Thyroid gland (tissue), 4 donors: Measurements from ENCODE around the gene TTC9C. TPM values are rescaled to one million over a fixed set of nuclear protein-coding genes. Genes with fewer than 3 reads are reported as not detected.
"Not testable (repeated sequence)": the region's sequence is repeated elsewhere in the genome, so short reads cannot be mapped to it uniquely, and the experiment has no call there.

Experiments used
- DNase-seq, 2 donors: peaks; one replicate each; pipeline ENCODE4 v3.0.0-alpha.2; 2019
- H3K27ac ChIP-seq, 3 donors: fragments of 200-600 bp; sonication (generic); 1 replicate in 2 of 3; 2 replicates in 1 of 3; pipeline ENCODE4 v1.5.1; 2016 to 2019; ENCODE audit warnings: mild to moderate bottlenecking in 1 of 3, moderate library complexity in 1 of 3
- H3K27me3 ChIP-seq: fragments of 200-600 bp; sonication (generic); one replicate; pipeline ENCODE4 v1.5.1; 2019
- H3K36me3 ChIP-seq, 2 donors: fragments of 200-600 bp; sonication (generic); one replicate each; pipeline ENCODE4 v1.5.1; 2016 to 2019
- H3K4me1 ChIP-seq, 2 donors: fragments of 200-600 bp; sonication (generic); one replicate each; pipeline ENCODE4 v1.5.1; 2017 to 2019
- H3K4me3 ChIP-seq, 3 donors: fragments of 200-600 bp; sonication (generic); replicated peaks in 1 of 3; 1 replicate in 2 of 3; 2 replicates in 1 of 3; pipeline ENCODE4 v1.5.1; 2016; ENCODE audit warnings: mild to moderate bottlenecking in 1 of 3
- H3K9me3 ChIP-seq: fragments of 200-600 bp; sonication (generic); one replicate; pipeline ENCODE4 v1.5.1; 2017
- POLR2A ChIP-seq, 2 donors: fragments of 450-650 bp; IDR thresholded peaks; one replicate each; pipeline ENCODE4 v1.6.1; 2017; ENCODE audit warnings: antibody characterized with exemption in 2 of 2, mild to moderate bottlenecking in 2 of 2, moderate library complexity in 1 of 2
- WGBS, 2 donors: methylation state at CpG; one replicate each; pipeline ENCODE4 v1.1.5; 2017; 5-methylcytosine and 5-hydroxymethylcytosine counted together
- intact Hi-C: fragments of 100-400 bp; cut with DNase I; formaldehyde crosslinking; loops from one replicate; pipeline ENCODE4 v1.15.1; 2023
- total RNA-seq, 4 donors: library from RNA; depleted of rRNA; stranded (reverse); fragments of >200 nt; gene quantifications; one replicate each; pipeline ENCODE4 v1.2.3, GENCODE V29; 2016
- TF ChIP-seq, protein P1 (sequence below), 6 experiments: fragments of 200-600 bp in 3 of 6; fragments of 450-650 bp in 3 of 6; sonication (generic) in 3 of 6; IDR thresholded peaks; one replicate each; pipeline ENCODE4 v1.5.1; 2016 to 2019; ENCODE audit warnings: antibody characterized with exemption in 6 of 6, mild to moderate bottlenecking in 2 of 6, inconsistent platforms in 1 of 6, moderate library complexity in 1 of 6

The TTC9C gene
- total RNA-seq, 4 donors from 2014 or later, result 21.3 to 29.3 (median 25.4) TPM

DNA sequence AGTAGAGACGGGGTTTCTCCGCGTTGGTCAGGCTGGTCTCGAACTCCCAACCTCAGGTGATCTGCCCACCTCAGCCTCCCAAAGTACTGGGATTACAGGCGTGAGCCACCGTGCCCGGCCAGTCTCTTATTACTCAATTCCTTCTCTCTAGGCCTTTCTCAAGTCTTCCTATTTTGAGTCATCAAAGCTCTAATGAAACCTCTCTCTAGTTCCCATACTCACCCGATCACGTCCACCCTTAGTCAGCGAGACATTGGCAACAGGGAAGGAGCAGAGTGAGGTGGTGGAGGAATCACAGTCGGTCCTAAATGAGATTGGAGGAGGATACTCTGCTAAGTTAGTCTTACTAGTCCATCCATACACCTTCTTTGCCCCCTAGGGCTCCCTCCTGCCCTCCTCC, 26.0 kb upstream of the TTC9C start:
- no peak overlapping the region for H3K27ac ChIP-seq
- peaks cover 6 to 14% of the 10 kb centered on the region in 2 donors for H3K4me1 ChIP-seq
- no peaks in the 10 kb centered on the region for H3K27me3 ChIP-seq
- intact Hi-C loops, result no loop called here
- 94 to 97% methylated on average over 11 of the region's 11 CpGs for WGBS, 2 donors
- DNase-seq, result no peak
- no peaks in the 10 kb centered on the region for H3K9me3 ChIP-seq
- no peak overlapping the region for H3K4me3 ChIP-seq
- H3K36me3 ChIP-seq, result no peaks in the 10 kb centered on the region
- TF ChIP-seq, protein P1, sequence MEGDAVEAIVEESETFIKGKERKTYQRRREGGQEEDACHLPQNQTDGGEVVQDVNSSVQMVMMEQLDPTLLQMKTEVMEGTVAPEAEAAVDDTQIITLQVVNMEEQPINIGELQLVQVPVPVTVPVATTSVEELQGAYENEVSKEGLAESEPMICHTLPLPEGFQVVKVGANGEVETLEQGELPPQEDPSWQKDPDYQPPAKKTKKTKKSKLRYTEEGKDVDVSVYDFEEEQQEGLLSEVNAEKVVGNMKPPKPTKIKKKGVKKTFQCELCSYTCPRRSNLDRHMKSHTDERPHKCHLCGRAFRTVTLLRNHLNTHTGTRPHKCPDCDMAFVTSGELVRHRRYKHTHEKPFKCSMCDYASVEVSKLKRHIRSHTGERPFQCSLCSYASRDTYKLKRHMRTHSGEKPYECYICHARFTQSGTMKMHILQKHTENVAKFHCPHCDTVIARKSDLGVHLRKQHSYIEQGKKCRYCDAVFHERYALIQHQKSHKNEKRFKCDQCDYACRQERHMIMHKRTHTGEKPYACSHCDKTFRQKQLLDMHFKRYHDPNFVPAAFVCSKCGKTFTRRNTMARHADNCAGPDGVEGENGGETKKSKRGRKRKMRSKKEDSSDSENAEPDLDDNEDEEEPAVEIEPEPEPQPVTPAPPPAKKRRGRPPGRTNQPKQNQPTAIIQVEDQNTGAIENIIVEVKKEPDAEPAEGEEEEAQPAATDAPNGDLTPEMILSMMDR (IDR thresholded peaks at IDR 0.05), result no peak
- TF ChIP-seq POLR2A (IDR thresholded peaks at IDR 0.05), result no peak

DNA sequence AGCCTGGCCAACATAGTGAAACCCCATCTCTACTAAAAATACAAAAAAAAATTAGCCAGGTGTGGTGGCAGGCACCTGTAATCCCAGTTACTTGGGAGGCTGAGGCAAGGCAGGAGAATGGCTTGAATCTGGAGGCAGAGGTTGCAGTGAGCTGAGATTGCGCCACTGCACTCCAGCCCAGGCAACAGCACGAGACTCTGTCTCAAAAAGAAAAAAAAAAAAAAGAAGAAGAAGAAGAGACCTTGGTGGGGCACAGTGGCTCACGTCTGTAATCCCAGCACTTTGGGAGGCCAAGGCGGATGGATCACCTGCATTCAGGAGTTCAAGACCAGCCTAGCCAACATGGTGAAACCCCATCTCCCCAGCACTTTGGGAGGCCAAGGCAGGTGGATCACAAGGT, 24.4 kb upstream of the TTC9C start:
- H3K27ac ChIP-seq, DNase-seq, intact Hi-C loops, H3K4me3 ChIP-seq, H3K36me3 ChIP-seq, H3K9me3 ChIP-seq, H3K27me3 ChIP-seq: not testable (repeated sequence)
- peaks cover 13 to 21% of the 10 kb centered on the region in 2 donors for H3K4me1 ChIP-seq
- 93 to 95% methylated on average over 4 of the region's 4 CpGs for WGBS, 2 donors

DNA sequence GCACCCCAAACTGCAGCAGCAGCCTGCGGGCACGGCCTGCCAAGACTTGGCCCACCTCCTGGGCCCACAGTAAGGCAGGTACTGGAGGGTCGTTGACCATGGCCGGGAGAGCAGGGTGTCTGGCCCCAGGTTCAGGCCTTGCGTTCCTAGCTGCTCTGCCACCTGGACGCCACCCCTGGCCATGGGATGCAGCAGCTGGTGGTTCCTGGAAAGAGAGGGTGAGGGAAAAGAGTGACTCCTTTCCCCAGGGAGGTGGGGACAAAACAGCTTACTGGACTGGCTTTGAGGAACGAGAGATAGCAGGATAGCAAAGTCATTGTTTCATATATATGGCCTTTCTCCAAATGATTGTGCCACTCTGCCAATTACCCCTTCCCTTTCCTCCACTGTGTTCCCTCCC, 22.9 kb upstream of the TTC9C start:
- H3K4me3 ChIP-seq, result peak overlapping the region in 1 of 3 donors; percentile 64
- intact Hi-C loops, result no loop called here
- no peaks in the 10 kb centered on the region for H3K9me3 ChIP-seq
- peaks cover 0 to under 1% of the 10 kb centered on the region in 2 donors for H3K36me3 ChIP-seq
- peak in 1 of 2 donors; percentile 19 for DNase-seq
- peak overlapping the region in 2 of 3 donors; percentile 9 to 67 for H3K27ac ChIP-seq
- 32 to 40% methylated on average over 7 of the region's 7 CpGs for WGBS, 2 donors
- TF ChIP-seq, protein P1 (IDR thresholded peaks at IDR 0.05), result no peak
- no peak for TF ChIP-seq POLR2A (IDR thresholded peaks at IDR 0.05)
- peaks cover 20 to 29% of the 10 kb centered on the region in 2 donors for H3K4me1 ChIP-seq
- H3K27me3 ChIP-seq, result no peaks in the 10 kb centered on the region

DNA sequence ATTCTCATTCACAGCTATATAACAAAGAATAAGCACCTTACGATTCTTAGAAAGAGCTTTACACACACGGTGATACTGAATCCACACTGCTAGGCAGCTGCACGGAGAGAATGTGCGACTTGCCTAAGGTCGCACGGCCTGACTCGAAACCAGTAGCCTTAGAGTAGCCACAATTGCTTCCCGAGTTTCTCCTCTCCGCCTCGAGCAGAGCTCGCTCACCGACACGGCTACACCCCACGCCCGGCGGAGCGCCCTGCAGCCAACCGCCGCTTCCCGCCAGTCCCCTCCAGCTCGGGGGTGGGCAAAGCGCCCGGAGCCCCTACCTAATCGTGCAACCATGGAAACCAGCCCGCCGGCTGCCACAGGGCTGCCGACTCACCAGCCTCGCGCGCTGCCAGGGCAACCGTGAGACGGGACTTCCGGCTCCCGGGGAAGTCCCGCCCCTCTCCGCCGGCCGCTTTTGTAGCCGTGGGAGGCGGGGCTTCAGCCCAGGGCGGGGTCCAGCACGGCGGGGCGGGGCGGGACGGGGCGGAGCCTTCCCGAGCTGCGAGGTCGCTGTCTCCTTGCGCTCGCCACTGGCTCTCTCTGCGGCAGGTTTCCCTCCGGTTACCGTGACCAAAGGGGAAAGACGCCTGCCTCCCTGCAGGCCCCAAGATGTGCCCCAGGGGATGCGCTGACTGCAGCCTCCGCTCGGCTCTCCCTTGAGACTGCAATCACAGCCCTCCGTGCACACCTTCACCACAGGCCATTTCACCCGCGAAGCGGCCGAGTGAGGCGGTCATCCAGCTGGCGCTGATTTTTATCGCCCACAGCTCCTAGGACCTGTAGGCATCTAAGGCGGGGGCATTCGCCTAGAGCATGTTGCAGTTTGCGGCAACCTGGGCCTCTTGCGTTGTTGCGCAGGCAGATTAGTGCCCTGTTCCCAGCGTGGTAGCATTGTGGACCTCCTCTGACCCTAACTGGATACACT, 22.1 kb upstream of the TTC9C start:
- Histone ChIP-seq H3K27me3 (no peaks in the 10 kb centered on the region), H3K27ac (peak overlapping the region; percentile 57 to 67 (median 58)), H3K36me3 (peaks cover 0 to 8% of the 10 kb centered on the region in 2 donors), H3K4me1 (peaks cover 20 to 30% of the 10 kb centered on the region in 2 donors), H3K9me3 (no peaks in the 10 kb centered on the region), H3K4me3 (peak overlapping the region; percentile 51 to 82 (median 64))
- intact Hi-C loops, result no loop called here
- 14 to 15% methylated on average over 14 to 30 of the region's 73 CpGs for WGBS, 2 donors
- TF ChIP-seq, protein P1 (IDR thresholded peaks at IDR 0.05), result no peak
- peak in 1 of 2 donors; percentile 66 for TF ChIP-seq POLR2A (IDR thresholded peaks at IDR 0.05)
- DNase-seq, result peak; percentile 94 to 95

DNA sequence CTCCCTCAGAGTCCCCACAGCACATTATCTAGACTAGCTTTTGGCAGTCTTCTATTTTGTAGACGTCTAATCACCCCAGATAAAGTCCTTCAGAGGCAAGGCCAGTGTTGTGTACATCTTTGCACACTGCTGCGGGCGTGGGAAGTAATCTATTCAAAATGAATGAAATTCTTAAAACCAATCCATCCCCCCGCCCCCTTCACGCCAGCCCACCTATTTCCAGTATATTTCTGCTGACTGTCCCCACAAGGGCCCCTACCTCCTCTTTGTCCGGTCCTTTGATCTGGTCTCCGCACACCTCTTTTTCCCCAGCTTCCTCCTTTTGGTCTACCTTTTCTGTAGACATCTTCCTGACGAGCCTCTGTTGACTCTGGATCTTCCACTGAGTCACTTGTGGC, 21.4 kb upstream of the TTC9C start:
- Histone ChIP-seq H3K36me3 (peaks cover 0 to 8% of the 10 kb centered on the region in 2 donors), H3K4me1 (peaks cover 20 to 30% of the 10 kb centered on the region in 2 donors), H3K27ac (peak overlapping the region in 2 of 3 donors; percentile 58 to 67), H3K27me3 (no peaks in the 10 kb centered on the region), H3K4me3 (peak overlapping the region in 1 of 3 donors; percentile 64), H3K9me3 (no peaks in the 10 kb centered on the region)
- TF ChIP-seq, protein P1 (IDR thresholded peaks at IDR 0.05), result no peak
- no peak for TF ChIP-seq POLR2A (IDR thresholded peaks at IDR 0.05)
- peak in 1 of 2 donors; percentile 8 for DNase-seq
- intact Hi-C loops, result no loop called here
- WGBS, 2 donors, result 86 to 87% methylated on average over 8 of the region's 8 CpGs
